HepG2 (cell line): ENCODE data around the gene GOLGA6L10. TPM values are rescaled to one million over a fixed set of nuclear protein-coding genes. Genes with fewer than 3 reads are reported as not detected.

Source experiments
- ATF7 ChIP-seq, 2 experiments: fragments of 450-650 bp in 1 of 2; sonication (generic) in 1 of 2; formaldehyde crosslinking in 1 of 2; IDR thresholded peaks; 2 replicates each; pipeline versions ENCODE4 v1.4.0 to v1.6.1; 2016 to 2020; ENCODE audit warnings: antibody characterized with exemption in 1 of 2, mild to moderate bottlenecking in 1 of 2, missing genetic modification reagents in 1 of 2
- RFX1 ChIP-seq: fragments of 450-650 bp; IDR thresholded peaks from 2 replicates; pipeline ENCODE4 v1.6.1; 2017
- polyA plus RNA-seq, 8 experiments: library from polyadenylated mRNA; depleted of rRNA in 3 of 8; stranded (reverse) in 7 of 8; unstranded in 1 of 8; fragments of >200 nt; fragmentation: Illumina TruSeq in 4 of 8; extraction: Trizol in 4 of 8; gene quantifications; 2 replicates each; pipeline versions ENCODE4 v1.2.1 to v1.2.3, GENCODE V29; 2011 to 2016; ENCODE audit warnings: low read depth in 4 of 8, missing spikeins in 1 of 8, mixed read lengths in 1 of 8; ENCODE audit not compliant: insufficient read depth in 1 of 8
- total RNA-seq, 5 experiments: library from RNA; depleted of rRNA; stranded (reverse); fragments of >200 nt; fragmentation: Illumina TruSeq; extraction: Trizol; gene quantifications; 2 replicates each; pipeline ENCODE4 v1.2.3, GENCODE V29; 2016; ENCODE audit warnings: low read depth in 1 of 5
- TF ChIP-seq, protein P1 (sequence below): sonication (generic); formaldehyde crosslinking; IDR thresholded peaks from 2 replicates; pipeline ENCODE4 v1.5.1; 2020; ENCODE audit warnings: mild to moderate bottlenecking, missing genetic modification reagents, moderate library complexity
- TF ChIP-seq, protein P2 (sequence below): sonication (generic); formaldehyde crosslinking; IDR thresholded peaks from 2 replicates; pipeline ENCODE4 v1.4.0; 2020; ENCODE audit warnings: missing genetic modification reagents, borderline replicate concordance

Gene GOLGA6L10
- total and polyA plus RNA-seq, 2 of the 13 experiments (the other 11 are each of a cell fraction or from before 2014, with no cell fraction given) = 1.5 to 2.5 TPM

DNA sequence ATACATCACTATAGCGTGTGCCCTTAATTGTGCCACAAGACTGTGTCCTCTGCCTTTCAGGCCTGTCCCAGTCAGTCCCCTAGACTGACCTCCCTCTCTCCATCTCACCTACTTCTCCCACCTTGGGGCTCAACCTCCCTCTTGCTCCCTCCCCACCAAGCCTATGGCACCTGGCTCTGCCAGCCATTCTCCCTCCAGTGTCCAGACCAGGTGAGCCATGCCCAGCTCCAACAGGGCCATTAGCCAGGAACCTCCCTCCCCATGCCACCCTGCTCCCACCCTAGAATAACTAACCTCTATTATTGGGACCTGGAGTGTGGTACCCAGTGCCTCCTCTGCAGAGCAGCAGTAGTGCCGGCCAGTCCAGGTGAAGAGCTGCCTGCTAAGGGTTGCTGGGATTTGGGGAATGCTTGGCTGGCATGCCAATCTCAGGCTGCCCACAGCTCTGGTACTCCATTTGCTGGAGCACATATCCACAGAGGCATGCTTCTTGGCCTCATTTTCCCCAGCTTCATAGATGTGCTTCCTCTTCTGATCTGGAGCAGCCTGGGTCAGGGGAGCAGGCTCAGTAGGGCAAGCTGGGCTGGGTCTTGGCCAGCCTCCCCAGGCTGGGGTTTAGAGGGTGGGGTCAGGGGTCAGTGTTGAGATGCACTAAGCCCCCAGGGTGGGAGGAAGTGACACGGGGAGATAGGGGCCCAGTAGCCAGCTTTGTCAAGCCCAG is 47.8 kb downstream of the GOLGA6L10 start (continued):
- TF ChIP-seq, protein P1, sequence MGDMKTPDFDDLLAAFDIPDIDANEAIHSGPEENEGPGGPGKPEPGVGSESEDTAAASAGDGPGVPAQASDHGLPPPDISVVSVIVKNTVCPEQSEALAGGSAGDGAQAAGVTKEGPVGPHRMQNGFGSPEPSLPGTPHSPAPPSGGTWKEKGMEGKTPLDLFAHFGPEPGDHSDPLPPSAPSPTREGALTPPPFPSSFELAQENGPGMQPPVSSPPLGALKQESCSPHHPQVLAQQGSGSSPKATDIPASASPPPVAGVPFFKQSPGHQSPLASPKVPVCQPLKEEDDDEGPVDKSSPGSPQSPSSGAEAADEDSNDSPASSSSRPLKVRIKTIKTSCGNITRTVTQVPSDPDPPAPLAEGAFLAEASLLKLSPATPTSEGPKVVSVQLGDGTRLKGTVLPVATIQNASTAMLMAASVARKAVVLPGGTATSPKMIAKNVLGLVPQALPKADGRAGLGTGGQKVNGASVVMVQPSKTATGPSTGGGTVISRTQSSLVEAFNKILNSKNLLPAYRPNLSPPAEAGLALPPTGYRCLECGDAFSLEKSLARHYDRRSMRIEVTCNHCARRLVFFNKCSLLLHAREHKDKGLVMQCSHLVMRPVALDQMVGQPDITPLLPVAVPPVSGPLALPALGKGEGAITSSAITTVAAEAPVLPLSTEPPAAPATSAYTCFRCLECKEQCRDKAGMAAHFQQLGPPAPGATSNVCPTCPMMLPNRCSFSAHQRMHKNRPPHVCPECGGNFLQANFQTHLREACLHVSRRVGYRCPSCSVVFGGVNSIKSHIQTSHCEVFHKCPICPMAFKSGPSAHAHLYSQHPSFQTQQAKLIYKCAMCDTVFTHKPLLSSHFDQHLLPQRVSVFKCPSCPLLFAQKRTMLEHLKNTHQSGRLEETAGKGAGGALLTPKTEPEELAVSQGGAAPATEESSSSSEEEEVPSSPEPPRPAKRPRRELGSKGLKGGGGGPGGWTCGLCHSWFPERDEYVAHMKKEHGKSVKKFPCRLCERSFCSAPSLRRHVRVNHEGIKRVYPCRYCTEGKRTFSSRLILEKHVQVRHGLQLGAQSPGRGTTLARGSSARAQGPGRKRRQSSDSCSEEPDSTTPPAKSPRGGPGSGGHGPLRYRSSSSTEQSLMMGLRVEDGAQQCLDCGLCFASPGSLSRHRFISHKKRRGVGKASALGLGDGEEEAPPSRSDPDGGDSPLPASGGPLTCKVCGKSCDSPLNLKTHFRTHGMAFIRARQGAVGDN = no peak
- TF ChIP-seq, protein P2, sequence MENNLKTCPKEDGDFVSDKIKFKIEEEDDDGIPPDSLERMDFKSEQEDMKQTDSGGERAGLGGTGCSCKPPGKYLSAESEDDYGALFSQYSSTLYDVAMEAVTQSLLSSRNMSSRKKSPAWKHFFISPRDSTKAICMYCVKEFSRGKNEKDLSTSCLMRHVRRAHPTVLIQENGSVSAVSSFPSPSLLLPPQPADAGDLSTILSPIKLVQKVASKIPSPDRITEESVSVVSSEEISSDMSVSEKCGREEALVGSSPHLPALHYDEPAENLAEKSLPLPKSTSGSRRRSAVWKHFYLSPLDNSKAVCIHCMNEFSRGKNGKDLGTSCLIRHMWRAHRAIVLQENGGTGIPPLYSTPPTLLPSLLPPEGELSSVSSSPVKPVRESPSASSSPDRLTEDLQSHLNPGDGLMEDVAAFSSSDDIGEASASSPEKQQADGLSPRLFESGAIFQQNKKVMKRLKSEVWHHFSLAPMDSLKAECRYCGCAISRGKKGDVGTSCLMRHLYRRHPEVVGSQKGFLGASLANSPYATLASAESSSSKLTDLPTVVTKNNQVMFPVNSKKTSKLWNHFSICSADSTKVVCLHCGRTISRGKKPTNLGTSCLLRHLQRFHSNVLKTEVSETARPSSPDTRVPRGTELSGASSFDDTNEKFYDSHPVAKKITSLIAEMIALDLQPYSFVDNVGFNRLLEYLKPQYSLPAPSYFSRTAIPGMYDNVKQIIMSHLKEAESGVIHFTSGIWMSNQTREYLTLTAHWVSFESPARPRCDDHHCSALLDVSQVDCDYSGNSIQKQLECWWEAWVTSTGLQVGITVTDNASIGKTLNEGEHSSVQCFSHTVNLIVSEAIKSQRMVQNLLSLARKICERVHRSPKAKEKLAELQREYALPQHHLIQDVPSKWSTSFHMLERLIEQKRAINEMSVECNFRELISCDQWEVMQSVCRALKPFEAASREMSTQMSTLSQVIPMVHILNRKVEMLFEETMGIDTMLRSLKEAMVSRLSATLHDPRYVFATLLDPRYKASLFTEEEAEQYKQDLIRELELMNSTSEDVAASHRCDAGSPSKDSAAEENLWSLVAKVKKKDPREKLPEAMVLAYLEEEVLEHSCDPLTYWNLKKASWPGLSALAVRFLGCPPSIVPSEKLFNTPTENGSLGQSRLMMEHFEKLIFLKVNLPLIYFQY = no peak
- TF ChIP-seq ATF7 (IDR thresholded peaks at IDR 0.05) (no peak), ATF7 (CRISPR knock-in tag; IDR thresholded peaks at IDR 0.05) (no peak), RFX1 (no peak)
